ENCODE data around the gene ECPAS.
"Not testable (repeated sequence)": the region's sequence is repeated elsewhere in the genome, so short reads cannot be mapped to it uniquely, and the experiment has no call there.

The ECPAS gene

GRCh38 chr9:111467778-111468367, 16.3 kb downstream of the ECPAS start:
- no peak for DNase-seq (ENCODE audit: low spot score)

GRCh38 chr9:111463048-111463447, 21.1 kb downstream of the ECPAS start:
- DNase-seq (ENCODE audit: low spot score) = no peak

GRCh38 chr9:111458139-111459009, 25.8 kb downstream of the ECPAS start:
- no peak for DNase-seq (ENCODE audit: low spot score)

GRCh38 chr9:111456529-111456928, 27.7 kb downstream of the ECPAS start:
- no peak for DNase-seq (ENCODE audit: low spot score)

- no peak for DNase-seq (ENCODE audit: low spot score)
Measured at GRCh38 chr9:111455638-111456037, 28.5 kb downstream of the ECPAS start.

GRCh38 chr9:111454751-111455150, 29.4 kb downstream of the ECPAS start:
- DNase-seq (ENCODE audit: low spot score) = no peak

- no peak for DNase-seq (ENCODE audit: low spot score)
Measured at GRCh38 chr9:111451570-111451969, 32.6 kb downstream of the ECPAS start.

GRCh38 chr9:111450124-111450523, 34.1 kb downstream of the ECPAS start:
- DNase-seq (ENCODE audit: low spot score) = no peak

GRCh38 chr9:111449705-111450104, 34.5 kb downstream of the ECPAS start:
- DNase-seq (ENCODE audit: low spot score) = no peak

- DNase-seq (ENCODE audit: low spot score) = not testable (repeated sequence)
Measured at GRCh38 chr9:111445799-111446198, 38.4 kb downstream of the ECPAS start.

- DNase-seq (ENCODE audit: low spot score) = no peak
Measured at GRCh38 chr9:111443454-111443853, 40.7 kb downstream of the ECPAS start.

GRCh38 chr9:111442360-111443027, 41.7 kb downstream of the ECPAS start:
- no peak for DNase-seq (ENCODE audit: low spot score)

- DNase-seq (ENCODE audit: low spot score) = no peak
Measured at GRCh38 chr9:111440226-111440625, 44.0 kb downstream of the ECPAS start.

GRCh38 chr9:111438541-111439235, 45.5 kb downstream of the ECPAS start:
- DNase-seq (ENCODE audit: low spot score) = no peak

- no peak for DNase-seq (ENCODE audit: low spot score)
Measured at GRCh38 chr9:111436571-111436970, 47.6 kb downstream of the ECPAS start.

- DNase-seq (ENCODE audit: low spot score) = no peak
Measured at GRCh38 chr9:111433082-111433481, 51.1 kb downstream of the ECPAS start.

GRCh38 chr9:111431684-111432083, 52.5 kb downstream of the ECPAS start:
- DNase-seq (ENCODE audit: low spot score) = no peak

- DNase-seq (ENCODE audit: low spot score) = no peak
Measured at GRCh38 chr9:111429175-111429574, 55.0 kb downstream of the ECPAS start.

- no peak for DNase-seq (ENCODE audit: low spot score)
Measured at GRCh38 chr9:111427186-111427585, 57.0 kb downstream of the ECPAS start.

- DNase-seq (ENCODE audit: low spot score) = no peak
Measured at GRCh38 chr9:111423389-111423788, 60.8 kb downstream of the ECPAS start.

- DNase-seq (ENCODE audit: low spot score) = no peak
Measured at GRCh38 chr9:111414406-111414805, 69.8 kb downstream of the ECPAS start.

- no peak for DNase-seq (ENCODE audit: low spot score)
Measured at GRCh38 chr9:111413996-111414395, 70.2 kb downstream of the ECPAS start.

All from NAMALWA (cell line).